Measurements from ENCODE around the gene EYS. TPM values are rescaled to one million over a fixed set of nuclear protein-coding genes. Genes with fewer than 3 reads are reported as not detected.

Gene EYS
- total RNA-seq, 6 experiments from 2014 or later: 0.18 TPM; not detected in 5

DNA sequence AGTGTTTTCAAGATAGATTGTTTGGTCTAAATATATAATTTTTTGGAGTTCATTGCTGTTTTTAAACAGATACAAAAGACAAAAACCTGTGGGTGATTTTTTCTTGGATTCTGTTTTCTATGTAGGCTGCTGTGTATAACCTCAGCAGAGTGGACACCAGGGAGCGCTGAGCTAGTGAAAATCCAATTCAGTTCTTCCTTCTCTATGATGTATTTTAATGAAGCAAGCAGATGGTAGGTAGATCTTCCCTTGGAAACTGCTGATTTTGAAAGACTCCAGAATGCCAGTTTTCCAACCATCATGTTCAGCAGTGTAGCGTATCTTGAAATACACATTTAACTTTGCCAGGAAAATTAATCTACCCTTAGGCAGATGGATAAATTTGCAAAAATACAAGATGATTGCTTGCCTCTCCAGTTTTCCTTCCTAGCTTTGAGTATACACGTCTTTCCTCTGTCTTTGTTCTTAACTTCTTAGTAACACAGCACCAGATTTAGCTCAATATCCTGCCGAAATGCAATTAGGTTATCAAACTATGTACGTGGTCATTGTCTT, 1893.4 kb downstream of the EYS start:
- Mint-ChIP-seq H3K4me1 (ENCODE audit: low read depth) (peaks cover 11% of the 10 kb centered on the region; the same call in 1 of the 2 replicates), H3K36me3 (ENCODE audit: low read depth) (no peaks in the 10 kb centered on the region), H3K9me3 (no peaks in the 10 kb centered on the region), H3K4me3 (no peak overlapping the region), H3K27ac (no peak overlapping the region), H3K27me3 (ENCODE audit: insufficient read depth) (peaks cover 1% of the 10 kb centered on the region; the same call in 1 of the 2 replicates)
- DNase-seq: no peak
- TF ChIP-seq, protein P1, sequence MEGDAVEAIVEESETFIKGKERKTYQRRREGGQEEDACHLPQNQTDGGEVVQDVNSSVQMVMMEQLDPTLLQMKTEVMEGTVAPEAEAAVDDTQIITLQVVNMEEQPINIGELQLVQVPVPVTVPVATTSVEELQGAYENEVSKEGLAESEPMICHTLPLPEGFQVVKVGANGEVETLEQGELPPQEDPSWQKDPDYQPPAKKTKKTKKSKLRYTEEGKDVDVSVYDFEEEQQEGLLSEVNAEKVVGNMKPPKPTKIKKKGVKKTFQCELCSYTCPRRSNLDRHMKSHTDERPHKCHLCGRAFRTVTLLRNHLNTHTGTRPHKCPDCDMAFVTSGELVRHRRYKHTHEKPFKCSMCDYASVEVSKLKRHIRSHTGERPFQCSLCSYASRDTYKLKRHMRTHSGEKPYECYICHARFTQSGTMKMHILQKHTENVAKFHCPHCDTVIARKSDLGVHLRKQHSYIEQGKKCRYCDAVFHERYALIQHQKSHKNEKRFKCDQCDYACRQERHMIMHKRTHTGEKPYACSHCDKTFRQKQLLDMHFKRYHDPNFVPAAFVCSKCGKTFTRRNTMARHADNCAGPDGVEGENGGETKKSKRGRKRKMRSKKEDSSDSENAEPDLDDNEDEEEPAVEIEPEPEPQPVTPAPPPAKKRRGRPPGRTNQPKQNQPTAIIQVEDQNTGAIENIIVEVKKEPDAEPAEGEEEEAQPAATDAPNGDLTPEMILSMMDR (IDR thresholded peaks at IDR 0.05): no peak; the same call in 1 of the 2 replicates

DNA sequence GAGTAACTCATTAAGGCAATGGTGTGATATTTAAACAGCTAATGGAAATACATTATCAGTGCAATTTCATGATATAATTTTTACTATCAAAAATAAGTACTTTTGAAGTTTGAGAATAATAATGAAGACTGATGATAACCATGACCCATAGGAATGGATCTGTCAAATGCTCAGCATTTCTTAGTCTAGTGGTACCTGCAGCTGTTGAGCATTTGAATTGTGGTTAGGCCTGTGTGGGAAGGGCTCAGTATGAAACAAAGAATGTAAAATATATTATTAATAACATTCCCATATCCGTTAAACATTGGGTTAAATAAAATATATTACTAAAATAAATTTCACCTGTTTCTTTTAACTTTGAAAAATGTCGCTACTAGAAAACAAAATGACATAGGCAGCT, 1898.5 kb downstream of the EYS start:
- TF ChIP-seq, protein P1 (IDR thresholded peaks at IDR 0.05): no peak
- no peaks in the 10 kb centered on the region for H3K36me3 Mint-ChIP-seq (ENCODE audit: low read depth)
- H3K4me3 Mint-ChIP-seq: no peak overlapping the region
- H3K27ac Mint-ChIP-seq: no peak overlapping the region
- no peaks in the 10 kb centered on the region for H3K9me3 Mint-ChIP-seq
- no peak for DNase-seq
- peaks cover 45% of the 10 kb centered on the region for H3K4me1 Mint-ChIP-seq (ENCODE audit: low read depth)
- H3K27me3 Mint-ChIP-seq (ENCODE audit: insufficient read depth): no peaks in the 10 kb centered on the region; the same call in 1 of the 2 replicates

DNA sequence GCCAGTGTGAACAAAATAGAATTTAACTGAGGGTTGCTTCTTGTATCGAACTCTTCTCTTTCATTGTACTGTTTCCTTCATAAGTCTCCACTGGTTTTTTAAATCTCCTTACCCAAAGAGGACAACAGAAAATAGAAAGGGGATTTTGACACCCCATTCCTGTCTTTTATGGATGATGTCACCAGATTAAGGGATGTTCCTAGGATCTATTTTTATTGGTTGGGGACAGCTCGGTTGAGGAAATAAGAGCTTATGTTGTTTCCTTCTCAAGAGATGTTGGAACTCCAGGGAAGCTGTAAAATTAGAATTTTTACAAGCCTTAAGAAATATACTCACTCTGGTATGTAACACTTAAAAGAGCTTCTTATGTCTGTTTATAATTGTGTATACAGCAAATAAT, 1900.0 kb downstream of the EYS start:
- H3K27ac Mint-ChIP-seq: peak overlapping the region; percentile 97
- no peaks in the 10 kb centered on the region for H3K36me3 Mint-ChIP-seq (ENCODE audit: low read depth)
- no peaks in the 10 kb centered on the region; the same call in 1 of the 2 replicates for H3K27me3 Mint-ChIP-seq (ENCODE audit: insufficient read depth)
- H3K9me3 Mint-ChIP-seq: no peaks in the 10 kb centered on the region
- H3K4me1 Mint-ChIP-seq (ENCODE audit: low read depth): peaks cover 56% of the 10 kb centered on the region
- no peak for DNase-seq
- TF ChIP-seq, protein P1 (IDR thresholded peaks at IDR 0.05): no peak
- peak overlapping the region; percentile 81 for H3K4me3 Mint-ChIP-seq

DNA sequence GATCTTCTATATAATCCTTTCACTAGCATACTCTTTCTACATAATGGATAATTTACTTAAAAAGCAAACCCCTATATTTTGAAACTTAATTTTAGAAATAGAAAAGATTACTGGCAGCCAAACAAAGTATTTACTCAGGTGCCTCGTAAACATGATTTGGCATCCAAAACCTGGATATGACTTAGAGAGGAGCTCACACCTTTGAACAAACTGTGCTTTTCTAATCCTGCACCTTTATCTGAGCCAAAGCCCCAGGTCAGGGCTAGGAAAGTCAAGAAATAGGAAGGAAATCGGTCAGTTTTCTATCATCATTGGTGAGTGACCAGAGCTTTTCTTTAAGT, 1900.5 kb downstream of the EYS start:
- Mint-ChIP-seq H3K4me3 (peak overlapping the region; percentile 81), H3K27ac (peak overlapping the region; percentile 97), H3K36me3 (ENCODE audit: low read depth) (no peaks in the 10 kb centered on the region), H3K27me3 (ENCODE audit: insufficient read depth) (no peaks in the 10 kb centered on the region), H3K9me3 (no peaks in the 10 kb centered on the region), H3K4me1 (ENCODE audit: low read depth) (peaks cover 56% of the 10 kb centered on the region)
- DNase-seq: no peak
- TF ChIP-seq, protein P1 (IDR thresholded peaks at IDR 0.05): no peak

DNA sequence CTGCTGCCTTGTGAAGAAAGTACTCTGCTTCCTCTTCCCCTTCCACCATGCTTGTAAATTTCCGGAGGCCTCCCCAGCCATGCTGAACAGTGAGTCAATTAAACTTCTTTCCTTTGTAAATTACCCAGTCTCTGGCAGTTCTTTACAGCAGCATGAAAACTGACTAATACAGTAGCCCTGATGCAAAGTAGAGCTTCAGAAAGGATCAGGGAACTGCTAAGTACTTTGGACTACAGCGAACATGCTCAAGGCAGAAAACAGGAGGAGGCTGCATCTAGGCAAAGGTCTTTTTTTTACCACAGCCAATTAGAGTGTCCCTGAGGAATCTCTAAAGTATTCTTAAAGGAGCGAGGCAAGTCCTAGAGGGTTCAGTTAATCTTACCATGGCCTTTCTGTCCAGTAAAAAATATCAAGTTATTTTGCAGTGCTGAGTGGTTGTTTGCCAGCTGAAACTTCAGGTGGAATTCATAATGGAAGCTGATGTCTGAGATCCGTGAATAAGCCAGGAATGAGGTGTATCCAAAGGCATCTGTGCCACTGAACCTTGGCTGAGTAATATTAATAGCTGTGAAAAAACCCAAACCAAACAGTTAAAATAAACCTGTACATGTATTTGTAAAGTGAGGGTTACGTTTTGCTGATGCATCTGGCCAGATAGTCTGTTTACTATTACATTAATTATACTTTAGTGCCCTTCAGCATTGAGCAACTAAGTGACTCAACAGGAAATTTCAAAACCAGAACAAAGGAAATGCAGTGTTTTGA, 1901.0 kb downstream of the EYS start:
- Mint-ChIP-seq H3K36me3 (ENCODE audit: low read depth) (no peaks in the 10 kb centered on the region), H3K27ac (peak overlapping the region; percentile 97)
- peak; percentile 90 for DNase-seq

More for the DNA sequence above, 1901.0 kb downstream of the EYS start:
- peaks cover 56% of the 10 kb centered on the region for H3K4me1 Mint-ChIP-seq (ENCODE audit: low read depth)
- peak overlapping the region; percentile 81 for H3K4me3 Mint-ChIP-seq
- TF ChIP-seq, protein P1 (IDR thresholded peaks at IDR 0.05): no peak
- no peaks in the 10 kb centered on the region for H3K27me3 Mint-ChIP-seq (ENCODE audit: insufficient read depth)
- H3K9me3 Mint-ChIP-seq: no peaks in the 10 kb centered on the region

Data from HFFc6 (cell line).